NCI-H1417 treated with DMSO at 0.1 percent for 48 hours (cell line): Measurements from ENCODE around the gene FOXN1.
"Not testable (repeated sequence)": the region's sequence is repeated elsewhere in the genome, so short reads cannot be mapped to it uniquely, and the experiment has no call there.

Experiments
- DNase-seq: peaks from one replicate; lab custom pipeline; 2025; lab: John Stamatoyannopoulos, UW

FOXN1 gene

DNA sequence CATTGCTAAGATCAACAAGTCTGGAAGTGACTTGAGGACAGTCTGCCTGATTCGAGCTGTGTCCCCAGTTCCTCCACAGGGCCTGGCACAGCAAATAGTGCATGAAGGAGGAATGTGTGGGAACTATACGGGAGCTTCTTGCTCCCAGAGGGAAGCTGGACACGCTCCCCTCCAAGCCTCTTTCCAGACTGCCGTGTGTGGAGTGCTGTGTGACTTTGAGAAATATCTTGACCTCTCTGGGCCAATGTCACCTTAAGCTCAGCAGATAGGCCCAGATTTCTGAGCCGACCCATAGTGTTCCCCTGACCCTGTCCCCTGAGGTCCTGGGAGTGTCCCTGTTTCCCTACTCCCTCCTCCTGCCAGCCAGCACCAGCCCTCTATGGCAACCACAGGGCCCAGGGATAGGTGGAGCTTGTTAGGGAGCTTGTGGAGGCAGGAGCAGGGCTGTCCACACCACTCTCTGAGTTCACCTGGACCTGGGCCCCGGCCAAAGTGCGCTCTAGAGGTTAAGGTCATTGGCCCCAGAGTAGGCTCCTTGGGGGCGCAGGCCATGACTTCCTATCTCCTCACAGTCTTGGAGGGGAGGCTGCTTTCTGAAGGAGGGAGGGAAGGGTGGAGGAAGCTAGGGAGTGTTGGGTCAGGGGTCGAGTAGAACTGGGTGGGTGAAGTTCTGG lies 6.3 kb upstream of the FOXN1 start:
- no peak for DNase-seq

DNA sequence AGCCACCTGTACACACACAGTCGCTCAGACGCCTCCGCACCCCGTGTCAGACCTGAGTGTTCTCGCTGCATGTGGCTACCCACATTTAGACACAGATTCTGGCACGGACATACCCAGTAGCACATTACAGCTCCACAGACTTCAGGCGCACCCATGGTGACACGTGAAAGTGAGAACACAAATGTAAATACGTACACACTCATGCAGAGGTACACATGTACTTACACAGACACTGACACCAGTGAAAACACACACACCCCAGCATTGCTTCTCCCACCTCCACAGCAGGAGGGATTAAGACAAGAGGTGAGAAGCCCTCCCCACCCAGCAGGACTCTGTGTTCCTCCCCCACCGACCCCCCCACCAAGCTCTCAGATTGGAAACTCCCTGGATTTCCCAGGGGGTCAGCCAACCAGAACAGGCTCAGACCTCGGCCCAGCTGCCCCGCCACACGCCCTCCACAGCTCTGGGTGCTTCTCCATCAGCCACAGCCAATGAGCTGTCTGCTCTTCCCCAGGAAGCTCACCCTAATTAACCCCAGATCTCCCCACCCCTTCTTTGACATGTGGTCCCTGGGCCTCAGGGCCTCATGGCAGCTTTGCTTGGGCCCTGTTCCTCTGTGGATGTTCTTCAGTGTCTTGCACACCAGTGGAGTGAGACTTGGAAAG lies 5.3 kb upstream of the FOXN1 start:
- no peak for DNase-seq

DNA sequence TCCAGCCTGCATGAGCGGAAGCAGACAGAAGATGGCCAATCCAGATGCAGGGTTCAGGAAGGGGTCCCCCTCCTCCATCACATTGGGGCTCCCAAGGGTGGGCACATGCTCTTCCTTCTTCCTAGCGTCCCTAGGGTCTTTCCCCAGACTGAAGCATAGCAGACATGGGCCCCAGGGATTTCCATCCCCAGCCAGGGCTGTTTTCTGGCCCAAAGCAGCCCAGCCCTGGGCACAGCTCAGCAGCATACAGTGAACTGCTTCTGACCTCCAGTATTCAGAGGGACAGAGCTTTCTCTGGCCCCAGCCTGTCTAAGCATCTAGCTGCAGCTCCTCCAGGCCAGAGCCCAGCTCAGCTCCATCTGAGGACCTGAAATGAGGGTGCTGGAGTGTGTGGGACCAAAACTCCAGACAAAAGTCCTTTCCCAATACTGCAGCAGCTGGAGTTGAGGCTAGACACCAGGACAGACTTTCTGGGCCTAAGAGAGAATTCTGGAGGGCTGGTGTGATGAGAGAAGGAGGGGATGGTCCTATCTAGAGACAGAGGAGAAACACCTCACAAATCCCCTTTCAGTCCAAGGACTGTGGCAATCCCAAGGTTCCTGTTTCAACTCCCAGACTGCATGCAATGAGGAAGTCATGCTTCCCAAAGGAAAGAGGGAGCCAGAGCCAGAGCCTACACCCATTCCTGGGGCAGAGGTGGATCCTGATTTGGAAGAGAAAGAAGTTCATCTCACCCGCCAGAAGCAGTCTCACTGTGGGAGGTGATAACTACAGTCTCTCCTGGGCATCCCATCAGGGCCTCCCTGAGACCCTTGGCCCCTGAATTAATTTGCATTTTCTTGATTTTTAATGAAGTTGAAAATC lies 4.5 kb upstream of the FOXN1 start:
- DNase-seq: no peak

DNA sequence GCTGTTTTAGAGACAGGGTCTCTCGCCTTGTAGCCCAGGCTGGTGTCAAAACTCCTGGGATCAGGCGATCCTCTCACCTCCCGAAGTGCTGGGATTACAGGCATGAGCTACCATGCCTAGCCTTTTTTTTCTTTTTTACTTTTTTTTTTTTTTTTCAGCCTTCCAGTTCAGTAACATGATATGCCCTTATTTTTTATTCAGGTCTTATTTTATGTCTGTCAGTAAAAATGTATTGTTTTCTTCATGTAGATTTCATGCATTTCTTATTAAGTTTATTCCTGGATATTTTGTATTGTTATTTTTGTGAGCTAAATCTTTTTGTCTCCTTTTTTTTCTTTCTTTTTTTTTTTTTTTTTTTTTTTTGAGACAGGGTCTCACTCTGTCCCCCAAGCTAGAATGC lies 2.7 kb upstream of the FOXN1 start:
- DNase-seq: no peak

- no peak for DNase-seq
Measured at GRCh38 chr17:28506763-28507487, 777 bp downstream of the FOXN1 start.

- DNase-seq: no peak
Measured at GRCh38 chr17:28507567-28508203, 1.5 kb downstream of the FOXN1 start.

DNA sequence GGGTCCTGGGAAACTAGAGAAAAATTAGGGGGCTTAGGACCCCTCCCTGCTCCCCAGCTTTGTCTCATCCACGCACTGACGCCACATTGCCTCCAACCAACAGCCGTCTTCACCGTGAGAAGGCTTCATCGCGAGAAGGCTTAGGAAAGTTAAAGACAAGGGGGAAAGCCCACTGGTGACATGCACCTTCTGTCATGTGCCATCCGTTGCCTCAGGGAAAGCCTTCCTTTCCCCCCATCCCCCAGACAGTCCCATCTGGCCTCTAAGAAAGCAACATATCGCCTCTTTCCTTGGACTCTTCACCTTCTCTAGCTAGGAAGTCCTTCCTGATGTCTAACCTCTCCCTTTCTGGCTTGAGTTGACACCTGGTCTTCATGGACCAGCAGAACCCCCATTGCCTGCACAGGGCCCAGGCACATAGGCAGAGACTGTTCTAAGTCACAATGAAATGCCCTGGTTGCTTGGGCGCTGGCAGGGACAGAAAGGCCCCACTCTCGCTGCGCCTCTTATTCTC lies 2.1 kb downstream of the FOXN1 start:
- DNase-seq: no peak

GRCh38 chr17:28509789-28510188 lies 3.6 kb downstream of the FOXN1 start:
- DNase-seq: no peak

GRCh38 chr17:28511858-28512461 lies 5.8 kb downstream of the FOXN1 start:
- DNase-seq: no peak

GRCh38 chr17:28513476-28513875 lies 7.3 kb downstream of the FOXN1 start:
- DNase-seq: no peak

DNA sequence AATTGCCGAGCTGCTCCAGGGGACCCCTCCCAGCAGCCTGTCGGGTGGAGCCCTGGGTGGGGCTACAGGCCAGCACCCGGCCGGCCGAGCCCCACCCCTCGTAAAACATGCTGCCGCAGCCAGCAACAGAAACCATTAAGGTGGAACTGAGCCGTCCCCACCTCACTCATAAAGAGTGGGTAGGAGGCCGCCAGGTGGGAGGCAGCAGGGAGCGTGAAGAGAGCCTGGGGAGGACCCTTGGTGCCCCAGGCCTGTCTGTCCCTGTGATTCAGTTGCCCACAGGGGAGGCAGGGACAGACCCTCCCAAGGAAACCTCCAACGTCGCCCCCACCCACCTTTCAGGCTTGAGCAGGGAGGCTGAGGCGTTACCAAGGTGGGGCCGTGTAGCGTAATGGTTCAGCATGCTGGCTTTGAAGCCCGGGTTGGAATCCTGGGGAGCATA lies 8.4 kb downstream of the FOXN1 start:
- DNase-seq: no peak

DNA sequence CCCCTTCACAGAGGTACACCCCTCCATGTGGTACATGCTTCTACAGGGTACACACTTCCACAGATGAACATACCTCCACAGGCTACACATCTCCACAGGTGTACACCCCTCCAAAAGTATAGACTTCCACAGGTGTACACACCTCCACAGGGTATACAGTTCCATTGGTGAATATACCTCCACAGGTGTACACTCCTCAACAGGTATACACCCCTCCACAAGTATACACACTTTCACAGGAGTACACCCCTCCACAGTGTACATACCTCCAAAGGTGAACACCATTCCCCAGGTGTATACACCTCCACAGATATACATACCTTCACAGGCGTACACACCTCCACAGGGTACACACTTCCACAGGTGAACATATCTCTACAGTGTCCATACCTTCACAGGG lies 9.4 kb downstream of the FOXN1 start:
- no peak for DNase-seq

- no peak for DNase-seq
Measured at GRCh38 chr17:28518132-28518531, 12.0 kb downstream of the FOXN1 start.

DNA sequence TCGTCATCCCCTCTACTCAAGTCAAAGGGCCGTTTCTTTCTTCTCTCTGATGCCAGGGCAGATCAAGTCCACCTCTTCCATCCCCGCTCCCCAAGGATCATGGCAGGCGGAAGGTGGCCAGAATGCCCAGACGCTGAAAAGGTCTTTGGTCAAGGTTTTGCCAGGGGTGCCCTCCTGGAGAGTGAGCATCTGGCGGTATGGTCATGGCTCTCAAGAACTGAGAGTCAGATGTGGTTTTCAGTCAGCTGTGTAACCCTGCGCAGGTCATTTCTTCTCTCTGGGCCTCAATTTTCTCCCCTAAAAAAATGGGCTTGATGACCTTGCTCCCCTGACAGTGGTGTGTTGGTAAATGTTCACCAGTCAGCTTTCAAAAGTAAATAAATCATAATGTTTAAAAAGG lies 12.4 kb downstream of the FOXN1 start:
- DNase-seq: no peak

- no peak for DNase-seq
Measured at GRCh38 chr17:28519236-28519635, 13.1 kb downstream of the FOXN1 start.

DNA sequence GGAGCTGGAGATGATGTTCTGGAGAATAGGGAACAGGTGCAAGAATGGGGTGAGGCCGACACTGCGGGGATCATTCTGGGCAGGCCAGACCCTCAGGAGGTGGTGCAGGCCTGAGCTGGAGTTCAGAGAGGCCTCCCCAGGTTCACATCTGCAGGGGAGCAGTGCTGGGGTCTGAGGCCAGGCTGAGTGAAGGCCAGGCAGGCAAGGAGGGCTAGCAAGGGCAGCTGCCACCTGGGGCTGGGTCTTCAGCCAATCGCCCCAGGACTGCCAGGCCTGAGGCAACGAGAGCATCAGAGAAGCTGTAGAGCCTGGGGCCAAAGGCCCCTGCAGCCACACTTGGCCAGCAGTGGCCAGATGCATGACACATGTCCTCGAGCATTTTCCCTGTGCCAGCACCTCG lies 14.5 kb downstream of the FOXN1 start:
- DNase-seq: no peak

DNA sequence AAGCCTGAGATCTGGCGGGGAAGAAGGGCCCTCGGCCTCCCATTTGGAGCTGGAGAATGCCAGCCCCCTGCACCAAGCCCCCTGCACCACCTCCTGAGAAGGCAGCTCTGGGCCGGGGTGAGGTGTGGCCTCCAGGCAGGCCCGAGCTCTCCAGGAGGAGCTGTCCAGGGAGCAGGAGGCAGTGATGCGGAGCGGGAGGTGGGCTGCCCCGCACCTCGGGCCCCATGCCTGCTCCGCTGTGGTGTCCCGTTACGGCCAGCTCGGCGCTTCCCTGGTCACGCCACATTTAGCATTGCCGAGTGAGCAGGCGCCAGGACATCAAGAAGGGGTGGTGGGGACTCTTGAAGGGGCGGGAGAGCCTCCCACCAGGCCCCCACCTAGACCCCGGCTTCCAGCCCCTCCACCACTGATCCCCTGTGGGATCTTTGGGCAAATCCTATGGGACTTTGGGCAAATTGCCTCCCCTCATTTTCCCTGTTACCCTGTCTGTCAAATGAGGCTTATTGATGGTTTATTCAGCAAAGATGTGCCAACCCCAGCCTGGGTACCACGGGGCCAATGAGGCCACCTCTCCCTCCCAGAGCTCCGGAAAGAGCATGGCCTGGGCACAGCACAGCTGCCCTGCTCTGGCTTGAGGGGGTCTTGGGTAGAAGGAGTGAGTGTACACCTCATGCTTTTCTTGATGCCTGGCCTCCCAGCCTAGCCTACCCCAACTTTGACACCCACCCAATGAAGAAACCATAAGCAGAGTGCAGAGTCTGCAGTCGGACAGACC lies 15.3 kb downstream of the FOXN1 start:
- no peak for DNase-seq

DNA sequence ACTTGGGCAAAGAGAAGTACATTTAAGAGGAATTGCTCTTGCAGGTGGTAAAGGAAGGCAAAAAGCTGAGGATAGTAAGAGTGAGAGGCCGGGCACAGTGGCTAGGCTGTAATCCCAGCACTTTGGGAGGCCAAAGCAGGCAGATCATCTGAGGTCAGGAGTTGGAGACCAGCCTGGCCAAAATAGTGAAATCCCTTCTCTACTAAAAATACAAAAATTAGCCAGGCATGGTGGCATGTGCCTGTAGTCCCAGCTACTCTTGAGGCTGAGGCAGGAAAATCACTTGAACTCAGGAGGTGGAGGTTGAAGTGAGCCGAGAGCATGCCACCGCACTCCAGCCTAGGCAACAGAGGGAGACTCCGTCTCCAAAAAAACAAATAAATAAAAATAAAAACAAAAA lies 16.1 kb downstream of the FOXN1 start:
- not testable (repeated sequence) for DNase-seq

DNA sequence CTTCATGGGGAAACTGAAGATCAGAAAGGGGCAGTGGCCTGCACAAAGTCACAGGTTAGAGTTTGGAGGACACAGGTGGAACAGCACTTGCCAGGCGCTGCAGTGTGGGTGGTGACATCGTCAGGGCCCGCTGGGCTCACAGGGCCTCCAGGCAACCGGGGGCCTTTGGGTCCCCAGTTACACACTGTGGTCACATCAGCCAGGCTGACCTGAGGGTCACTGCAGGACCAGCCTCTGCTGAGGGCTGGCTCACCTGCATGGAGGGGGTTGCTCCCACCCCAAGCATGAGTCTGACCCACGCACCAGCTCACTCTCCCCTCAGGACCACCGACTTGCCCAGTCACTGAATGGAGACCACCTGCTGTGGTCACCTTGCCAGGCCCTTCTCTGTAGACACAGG lies 17.0 kb downstream of the FOXN1 start:
- DNase-seq: no peak

DNA sequence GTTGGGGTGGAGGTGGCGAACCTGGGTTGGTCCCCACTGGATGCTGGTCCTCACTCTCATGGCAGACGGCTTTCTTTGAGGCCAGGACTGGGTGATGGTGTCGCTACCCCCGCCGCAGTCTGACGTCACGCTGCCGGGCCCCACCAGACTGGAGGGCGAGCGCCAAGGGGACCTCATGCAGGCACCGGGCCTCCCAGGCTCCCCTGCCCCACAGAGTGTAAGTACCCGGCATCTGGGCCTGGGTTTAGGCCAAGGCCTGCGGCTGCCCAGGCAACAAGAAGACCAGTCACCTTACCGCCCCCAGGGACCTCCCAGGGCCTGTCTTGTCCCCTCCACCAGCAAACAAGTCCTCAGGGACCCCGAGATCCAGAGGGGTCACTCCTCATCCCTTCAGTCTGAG lies 17.7 kb downstream of the FOXN1 start:
- DNase-seq: no peak
